KG1 (cell line): Measurements from ENCODE around the gene SRPX.

Experiments used
- DNase-seq: peaks from one replicate; lab custom pipeline; 2025; lab: John Stamatoyannopoulos, UW

The SRPX gene

DNA sequence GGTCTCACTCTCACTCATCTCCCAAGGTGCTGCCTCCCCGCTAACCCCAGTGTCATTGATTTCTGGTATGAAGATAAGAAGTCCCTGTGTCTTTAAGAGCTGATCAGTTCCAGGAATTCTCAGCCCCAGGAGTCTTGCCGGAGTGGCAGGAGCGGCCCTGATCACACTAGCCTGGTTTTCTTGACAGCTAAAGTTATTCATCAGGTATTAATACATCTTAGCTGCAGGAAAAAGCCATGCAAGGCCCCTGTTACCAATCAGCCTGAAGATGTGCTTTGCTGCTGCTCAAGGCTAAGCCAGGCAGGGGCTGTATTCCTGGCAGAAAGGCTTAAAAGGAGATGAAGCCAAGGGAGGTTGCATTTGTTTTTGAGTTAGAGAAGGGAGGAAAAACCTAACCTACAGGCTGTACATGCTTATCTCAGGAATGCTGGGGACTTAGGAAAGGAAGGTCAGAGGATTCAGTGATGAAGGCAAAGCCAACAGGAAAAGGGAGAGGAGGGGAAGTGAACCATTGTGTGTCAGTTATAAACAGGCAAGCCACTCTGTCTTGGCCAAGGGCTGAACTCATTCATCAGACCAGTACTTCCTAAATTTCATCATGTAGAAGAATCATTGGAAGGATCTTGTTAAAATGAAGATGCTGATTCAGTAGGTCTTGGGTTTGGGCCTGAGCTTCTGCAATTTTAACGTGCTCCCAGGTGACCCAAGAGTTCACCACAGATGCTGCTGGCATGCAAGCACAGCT, 8.6 kb downstream of the SRPX start:
- DNase-seq = no peak

DNA sequence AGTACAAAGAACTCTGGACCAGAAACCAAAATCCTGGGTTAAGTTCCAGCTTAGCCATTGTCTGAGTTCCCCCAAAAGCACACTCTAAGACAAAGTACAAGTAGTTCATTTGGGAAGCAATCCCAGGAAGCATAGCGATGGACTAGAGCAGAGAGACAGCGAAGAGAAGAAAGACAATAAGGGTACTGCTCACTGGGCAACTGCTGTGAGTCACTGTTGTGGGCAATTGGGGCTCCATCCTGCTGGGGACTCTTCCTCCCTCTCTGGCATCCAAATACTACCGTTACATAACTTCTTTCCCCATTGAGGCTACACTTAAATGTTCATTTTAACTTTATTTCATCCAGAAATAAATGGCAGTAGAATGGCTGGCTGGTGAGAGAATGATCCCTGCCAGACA, 14.1 kb downstream of the SRPX start:
- DNase-seq = no peak

DNA sequence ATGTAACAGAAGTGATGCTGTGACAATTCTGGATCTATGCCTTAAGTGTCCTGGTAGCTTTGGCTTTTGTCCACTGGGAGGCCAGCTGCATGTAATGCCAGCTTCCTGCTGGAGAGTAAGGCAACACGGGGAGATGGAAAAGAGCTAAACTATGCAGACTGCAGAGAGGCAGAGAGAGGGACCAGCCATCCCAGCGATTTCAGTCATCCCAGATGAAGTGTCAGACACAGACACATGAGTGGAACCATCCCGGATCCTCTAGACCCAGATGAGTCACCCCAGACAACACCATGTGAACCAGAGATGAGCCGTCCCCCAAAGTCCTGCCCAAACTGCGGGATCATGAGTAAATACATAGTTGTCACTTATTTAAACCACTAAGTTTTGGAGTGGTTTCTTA, 14.6 kb downstream of the SRPX start:
- DNase-seq = no peak

DNA sequence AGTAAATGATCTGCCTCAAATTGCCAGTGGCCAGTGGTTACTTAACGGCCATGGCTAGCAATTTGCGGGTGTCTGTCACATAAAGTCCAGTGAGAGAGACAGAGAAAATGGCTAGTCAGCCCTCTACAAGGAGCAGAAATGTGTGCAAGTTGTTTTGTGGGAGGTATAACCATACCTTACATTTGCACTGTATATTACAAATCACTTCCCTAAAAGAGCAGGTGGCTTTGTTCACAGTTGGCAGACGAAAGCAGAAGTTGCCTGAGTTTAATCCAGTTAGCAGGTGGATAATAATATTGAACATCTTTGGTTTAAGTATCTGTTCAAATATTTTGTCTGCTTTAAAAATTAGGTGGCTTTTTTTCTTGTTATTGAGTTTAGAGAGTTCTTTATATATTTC, 15.6 kb downstream of the SRPX start:
- DNase-seq = no peak

DNA sequence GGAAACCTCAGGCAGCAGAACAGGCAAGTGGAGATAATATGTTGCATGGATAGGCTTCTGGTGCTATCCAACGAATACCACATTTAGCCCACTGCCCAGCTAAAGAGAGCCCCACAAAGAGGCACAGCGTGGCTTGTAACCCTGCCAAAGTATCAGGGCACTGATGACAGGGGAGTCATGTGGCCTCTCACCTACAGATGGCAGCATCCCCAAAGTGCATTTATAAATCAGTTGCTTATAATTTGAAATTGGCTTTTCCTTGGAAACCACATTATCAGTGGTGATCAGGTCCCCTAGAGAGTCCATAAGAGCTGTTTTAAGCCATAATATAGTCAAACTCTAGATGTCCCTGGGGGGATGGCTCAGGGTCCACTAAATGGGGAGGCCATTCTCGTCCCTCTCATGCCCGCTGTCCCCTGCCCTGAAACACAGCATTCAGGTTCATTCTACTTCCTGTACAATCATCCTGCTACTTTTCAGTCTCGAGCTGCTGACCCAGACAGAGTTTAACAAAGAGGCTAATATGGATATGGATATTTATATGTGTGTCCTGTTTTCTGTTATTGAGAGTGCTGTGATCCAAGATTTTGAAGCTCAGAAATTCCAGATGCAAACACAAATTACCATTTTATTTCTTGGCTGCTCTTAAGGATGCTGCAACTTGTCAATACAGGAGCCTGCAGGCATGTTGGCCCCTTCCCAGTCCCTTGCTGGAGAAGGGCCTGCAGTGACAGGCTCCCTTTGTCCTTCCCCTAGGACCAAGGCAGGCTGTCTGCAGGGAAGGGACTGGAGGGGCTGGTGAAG, 28.5 kb downstream of the SRPX start:
- no peak for DNase-seq

DNA sequence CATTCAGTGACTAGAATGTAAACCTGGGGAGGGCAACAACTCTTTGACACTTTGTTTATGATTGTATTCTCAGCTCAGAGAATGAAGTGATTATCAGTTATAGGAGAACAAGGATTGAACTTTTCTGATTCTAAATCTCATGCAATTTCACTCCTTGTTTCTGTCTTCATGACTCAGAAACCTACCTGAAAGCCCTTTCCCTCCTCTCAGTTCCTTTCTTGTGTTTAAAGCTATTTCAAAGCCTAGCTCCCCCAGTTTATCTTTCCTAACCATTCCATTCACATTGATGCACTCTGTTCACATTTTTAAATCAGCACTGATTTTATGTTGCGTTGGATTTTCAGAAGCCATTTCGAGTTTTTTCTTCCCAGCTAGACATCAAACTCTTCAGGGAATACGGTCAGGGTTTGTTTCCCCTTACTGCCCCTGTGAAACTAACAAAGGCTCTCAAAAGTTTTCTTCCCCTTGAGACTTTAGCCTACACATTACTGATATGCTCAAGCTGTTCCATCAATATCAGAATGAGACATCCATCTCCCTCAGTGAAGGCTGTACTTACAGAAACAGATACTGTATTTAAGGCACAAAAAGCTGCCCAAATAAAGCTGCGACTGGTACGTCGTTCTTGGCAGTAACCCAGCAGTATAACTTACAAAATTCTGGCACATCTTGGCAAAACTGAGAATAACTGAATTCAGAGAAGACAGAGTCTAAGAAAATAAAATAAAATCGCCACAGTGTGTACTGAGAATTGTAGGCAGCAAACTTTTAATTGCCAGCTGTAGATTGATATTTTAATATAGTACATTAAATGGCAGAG, 31.0 kb downstream of the SRPX start:
- no peak for DNase-seq

DNA sequence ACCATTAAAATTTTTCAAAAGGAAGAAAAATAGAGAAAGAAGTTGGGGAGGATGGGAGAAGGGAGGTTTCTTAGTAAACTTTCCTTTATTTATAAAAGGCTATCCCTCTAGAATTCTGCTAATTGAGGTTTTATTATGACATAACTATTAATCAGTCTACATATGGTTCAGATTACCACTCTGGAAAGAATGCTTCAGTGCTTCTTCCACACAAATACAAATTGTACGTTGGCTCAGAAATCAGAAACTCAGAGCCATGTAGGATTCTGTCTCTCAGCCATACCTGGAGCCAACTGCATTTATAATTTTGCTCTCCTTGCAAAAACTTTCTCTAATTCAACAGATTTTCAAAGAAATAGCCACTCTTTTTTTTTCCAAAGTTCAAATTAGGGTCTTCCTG, 37.1 kb downstream of the SRPX start:
- DNase-seq = no peak

DNA sequence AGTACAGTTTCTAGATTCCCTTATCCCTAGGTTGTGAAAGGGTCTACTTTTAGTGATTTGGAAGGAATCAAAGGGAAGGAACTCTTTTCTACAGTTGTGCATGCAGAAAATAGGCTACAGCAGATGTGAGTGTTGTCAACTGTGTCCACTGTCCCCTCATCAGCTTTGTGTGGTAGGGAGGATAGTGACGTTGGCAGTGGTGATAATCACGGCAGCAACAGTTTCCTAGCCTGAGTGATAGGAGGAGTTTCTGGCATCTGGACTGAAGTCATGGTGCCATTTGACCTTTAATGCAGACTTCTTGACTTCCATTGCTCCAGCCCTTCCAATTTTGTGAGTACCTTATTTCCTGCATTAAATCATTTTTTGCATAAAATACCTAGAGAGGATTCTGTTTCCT, 39.3 kb downstream of the SRPX start:
- DNase-seq = no peak

DNA sequence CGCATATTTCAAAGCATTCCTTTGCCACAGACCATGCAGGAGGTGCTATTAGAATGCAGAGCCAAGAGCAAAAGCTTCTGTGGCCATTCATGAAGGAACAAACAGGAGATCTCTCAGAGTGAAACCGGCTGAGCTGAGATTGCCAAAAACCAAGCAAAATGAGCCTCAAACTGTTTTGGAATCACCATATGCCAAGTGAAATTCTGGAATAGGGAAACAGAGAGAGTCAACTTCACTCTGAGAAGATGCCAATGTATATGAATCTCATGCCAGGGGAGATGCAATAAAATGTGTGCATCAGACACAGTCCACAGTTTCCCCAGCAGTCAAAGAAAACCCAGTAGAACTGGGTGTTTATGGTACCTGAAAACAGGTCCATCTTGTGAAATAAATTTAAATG, 42.3 kb downstream of the SRPX start:
- DNase-seq = no peak

DNA sequence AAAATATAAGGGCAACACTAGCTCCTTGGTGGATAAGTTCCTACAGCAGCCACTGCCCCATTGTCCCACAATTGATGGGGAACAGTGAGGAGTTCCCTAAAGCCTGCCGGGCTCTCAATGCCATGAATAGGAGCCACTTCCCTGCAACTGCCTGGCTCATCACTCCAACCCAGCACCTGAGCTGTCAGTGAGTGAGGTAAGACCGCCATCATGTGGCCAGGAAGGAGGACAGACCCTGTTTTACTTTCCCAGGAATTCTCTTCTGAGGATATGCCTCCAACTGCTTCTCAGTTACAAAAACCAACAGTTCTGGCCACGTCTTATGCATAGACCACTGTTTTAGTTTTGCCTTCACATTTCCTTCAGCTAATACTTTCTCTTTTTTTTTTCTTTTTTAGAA, 45.5 kb downstream of the SRPX start:
- peak; percentile 1 for DNase-seq

DNA sequence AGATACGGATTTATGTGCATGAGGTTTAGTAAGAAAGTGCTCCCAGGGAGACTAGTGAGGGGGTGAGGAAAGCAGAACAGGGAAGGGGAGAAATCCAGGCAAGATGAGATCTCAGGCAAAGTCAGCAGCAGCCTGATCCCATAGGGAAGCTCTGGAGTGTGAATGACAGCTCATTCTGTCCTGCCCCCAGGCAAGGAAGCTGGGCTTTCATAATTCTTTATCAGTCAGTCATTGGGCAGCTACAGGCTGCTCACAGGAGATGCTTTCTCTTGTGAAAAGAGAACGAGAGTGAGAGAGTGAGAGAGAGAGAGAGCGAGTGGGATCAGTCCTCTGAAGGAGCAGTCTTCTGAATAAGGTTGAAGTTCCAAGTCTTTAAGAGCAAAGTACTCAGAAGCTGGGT, 48.1 kb downstream of the SRPX start:
- DNase-seq = no peak

DNA sequence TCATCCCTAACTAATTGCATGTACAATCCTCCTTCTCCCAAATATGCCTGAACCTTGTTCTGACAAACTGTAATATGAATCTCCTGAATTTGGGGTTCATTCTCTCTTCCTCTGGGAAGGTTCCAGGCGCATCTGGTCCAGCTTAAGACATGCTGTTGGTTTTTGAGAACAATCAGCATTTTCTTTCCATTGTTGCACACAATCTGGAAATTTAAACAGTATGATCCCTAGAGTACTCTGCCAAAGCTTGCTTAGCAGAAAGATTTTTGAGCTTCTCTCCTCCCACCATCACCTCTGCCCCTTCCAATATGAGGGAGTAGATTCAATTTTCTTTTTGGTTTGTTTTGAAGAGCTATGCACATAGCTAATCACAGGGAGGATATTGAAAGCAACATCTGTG, 50.1 kb downstream of the SRPX start:
- DNase-seq = no peak

DNA sequence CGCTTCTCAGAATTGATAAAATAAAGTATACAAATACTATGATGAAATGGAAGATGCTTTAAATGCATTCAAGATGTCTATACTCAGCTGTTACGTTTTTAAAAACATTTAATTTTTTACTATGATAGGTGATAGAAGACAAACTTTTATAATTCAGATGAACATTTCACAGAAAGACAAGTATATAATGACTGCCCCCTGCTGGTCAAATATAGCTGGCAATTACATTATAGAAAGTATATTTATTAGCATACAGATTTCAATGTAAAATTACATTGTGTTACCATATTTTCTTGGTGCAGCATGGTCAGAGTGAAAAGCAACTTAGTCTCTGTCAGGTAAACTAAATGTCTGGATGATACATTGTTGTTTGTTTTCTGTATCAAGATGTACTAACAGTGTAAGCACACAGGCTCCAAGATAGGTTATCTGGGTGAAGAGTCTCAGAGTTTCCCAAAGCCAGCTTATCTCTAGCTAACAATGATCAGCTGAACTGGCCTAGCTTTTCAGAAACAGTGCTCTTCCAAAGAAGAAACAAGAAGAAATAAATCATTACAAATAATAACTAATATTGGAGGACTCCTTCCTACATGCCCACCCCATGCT, 54.1 kb downstream of the SRPX start:
- peak; percentile 1 for DNase-seq

DNA sequence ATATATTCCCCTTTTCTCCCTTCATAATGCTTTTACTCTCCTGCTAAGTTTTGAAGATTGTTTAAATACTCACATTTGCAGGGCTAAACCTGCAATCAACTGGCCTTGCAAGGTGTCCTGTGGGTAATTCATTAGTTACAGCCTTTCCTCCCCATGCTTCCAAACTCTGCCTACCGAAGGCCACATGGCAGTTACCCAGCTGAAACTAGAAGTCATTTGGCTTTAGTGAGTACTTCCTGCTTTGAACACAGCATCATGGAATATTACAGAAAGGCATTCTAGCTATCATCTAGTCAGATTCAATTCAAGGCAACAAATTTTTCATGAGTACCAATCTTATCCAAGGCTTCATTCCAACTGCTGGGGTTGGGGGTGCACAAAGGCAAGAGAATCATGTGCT, 55.6 kb downstream of the SRPX start:
- DNase-seq = no peak

DNA sequence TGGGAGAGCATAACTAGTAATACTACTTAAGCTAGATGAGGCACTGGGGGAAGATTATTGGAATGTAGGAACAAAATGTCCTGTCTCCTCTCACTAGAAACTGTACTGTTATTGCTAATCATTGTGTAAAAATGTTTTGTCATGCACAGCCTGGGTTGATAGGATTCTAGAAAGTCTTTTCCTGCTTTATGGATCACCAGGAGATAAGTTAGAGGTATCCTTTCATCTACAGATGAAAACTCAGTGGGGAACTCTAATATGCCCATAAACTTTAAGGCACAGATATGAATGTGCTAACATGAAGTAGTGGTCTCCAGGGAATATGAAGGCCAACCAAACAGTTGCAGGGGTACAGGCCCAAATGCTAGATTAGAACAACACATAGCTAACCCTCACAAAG, 57.5 kb downstream of the SRPX start:
- DNase-seq = no peak

DNA sequence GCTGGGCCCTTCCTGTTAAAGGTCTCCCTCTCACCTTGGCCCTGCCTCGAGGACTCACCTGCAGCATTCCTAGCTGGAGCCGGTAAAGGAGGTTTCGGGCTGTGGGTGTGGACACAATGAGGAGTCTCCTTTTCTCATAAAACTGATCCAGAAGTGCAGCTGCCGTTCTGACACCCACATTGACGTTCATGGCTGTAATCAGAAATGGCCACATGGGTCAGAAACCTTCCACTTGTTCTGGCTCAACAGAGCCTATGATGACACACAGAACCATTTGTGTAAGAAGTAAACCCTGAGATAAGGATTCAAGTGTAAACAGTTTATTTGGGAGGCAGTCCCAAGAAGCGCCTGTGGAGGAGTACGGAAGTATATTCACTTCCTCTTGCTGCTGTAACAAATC, 63.8 kb downstream of the SRPX start:
- DNase-seq = no peak

DNA sequence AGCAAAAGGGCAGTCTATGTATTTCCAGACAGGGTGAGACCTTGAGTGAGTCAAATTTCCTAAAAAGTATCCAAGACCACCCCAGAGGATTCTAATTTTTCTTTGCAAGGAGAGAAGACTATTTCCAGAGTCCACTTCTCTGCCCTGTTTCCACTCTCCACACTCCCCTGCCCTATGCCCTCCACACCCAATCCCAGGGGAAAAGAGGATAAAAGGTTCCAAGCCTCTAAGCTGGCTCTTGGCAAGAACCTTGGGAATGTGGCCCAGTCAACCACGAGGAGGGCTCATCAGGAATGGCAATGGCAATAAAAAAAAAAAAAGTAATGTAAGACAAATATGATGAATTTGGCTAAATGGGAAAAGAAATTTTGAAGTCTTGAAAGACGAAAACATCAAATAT, 65.9 kb downstream of the SRPX start:
- no peak for DNase-seq

DNA sequence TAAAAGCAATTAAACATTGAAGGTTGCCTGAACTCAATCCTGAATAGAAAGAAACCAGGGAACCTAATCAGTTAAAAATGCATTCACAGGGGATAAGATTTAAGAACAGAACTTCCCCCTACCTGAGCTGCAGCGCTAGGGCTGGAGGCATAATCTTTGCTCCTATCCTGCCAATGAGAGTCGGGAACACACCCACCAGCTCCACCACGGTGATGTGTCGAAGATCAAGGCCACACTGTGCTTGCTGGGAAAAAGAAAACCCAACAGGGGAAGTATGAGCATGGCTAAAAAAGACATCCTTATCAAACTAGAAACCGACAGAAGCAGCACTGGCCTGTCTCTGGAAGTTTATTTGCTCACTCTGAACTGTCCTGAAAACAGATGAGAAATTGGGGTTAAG, 66.3 kb downstream of the SRPX start:
- DNase-seq = no peak

DNA sequence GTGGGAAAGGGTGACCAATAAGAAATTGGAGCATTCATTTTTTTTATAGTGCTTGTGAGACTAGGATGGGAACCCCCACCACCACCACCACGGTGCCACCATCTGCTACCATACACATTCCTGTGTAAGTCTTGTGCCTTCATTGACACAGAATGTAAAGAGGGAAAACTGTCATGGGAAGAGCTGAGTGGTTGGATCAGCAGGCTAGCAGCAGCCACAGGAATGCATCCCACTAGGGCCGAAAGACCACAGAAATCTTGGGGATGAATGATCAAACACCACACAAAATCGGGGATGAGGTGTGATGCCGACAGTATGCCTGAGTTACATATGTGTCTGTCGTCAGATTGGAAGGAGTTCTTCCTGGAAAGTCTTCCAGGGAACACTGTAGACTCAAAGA, 69.2 kb downstream of the SRPX start:
- DNase-seq = no peak

DNA sequence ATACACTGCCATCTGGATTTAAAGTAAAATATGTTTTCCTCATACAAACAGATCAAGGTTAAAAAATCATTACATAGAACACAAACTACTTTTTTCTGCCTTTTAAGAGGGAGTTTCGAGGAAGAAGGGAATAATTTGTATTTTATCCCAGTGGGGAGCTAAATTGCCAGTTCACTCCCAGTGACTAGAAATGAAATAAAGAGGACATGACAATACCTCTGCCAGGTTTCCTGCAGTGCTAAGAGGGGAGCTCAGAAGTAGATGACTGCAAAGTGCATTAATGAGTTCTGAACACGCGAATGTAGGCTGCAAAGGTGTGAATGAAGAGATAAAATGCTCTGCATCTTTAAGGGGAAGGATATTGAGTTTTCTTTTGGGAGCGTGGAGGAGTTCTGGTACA, 69.7 kb downstream of the SRPX start:
- DNase-seq = no peak

DNA sequence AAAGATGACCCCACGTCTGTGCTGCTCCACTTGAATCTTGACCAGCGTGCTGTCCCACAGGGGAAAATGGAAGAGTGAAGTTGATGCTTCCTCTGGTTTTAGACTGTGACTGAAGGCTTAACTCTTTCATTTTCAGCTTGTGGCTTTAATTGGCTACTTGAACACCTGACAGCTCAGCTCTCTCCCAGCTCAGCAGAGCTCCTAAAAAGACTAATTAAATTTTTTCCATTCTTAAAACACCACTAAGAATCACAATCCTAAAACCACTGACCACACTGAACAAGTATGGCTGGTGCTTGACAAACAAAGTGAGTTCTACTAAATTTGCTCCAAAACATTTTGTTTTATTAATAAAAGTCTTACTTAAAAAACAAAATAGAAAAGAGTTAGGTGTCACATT, 71.7 kb downstream of the SRPX start:
- DNase-seq = no peak

DNA sequence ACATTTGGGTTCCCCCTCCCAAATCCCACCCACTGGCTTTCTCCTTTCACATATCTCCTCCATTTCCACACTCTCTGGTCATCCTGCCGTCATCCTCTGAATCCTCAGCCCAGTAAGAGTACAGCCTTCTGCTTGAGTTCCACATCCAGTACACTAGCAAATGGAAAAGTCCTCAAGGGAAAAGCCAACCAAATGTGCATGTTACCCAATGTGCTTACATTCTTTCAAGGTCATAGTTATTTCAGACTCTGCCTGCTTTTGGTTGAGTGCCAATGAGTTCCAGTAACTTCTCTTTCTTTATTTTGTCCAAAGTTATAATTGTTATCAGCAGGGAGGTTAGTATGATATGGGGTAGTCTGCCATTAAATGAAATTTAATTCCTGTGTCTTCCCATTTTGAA, 78.1 kb downstream of the SRPX start:
- no peak for DNase-seq

DNA sequence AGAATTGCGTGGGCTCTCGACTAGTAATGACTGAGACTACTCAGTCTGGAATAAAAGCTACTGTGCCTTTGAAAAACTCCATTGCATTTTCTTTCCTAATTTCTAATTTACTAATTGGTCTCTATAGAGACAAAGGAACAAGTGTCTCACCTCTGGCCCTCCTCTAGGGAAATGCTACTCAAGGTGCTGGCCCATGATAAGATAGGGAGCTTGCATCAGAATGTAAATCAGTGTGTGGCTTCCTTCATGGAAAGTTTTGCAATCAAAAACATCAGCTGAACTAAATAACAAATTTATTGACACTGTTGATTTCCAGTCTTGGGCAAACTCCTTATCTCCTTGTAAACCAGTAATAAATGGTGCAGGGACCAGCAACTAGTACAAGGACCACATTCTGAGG, 81.8 kb downstream of the SRPX start:
- no peak for DNase-seq
